HG02678 (cell line): Measurements from ENCODE around the gene FXN.
"Not testable (repeated sequence)": the region's sequence is repeated elsewhere in the genome, so short reads cannot be mapped to it uniquely, and the experiment has no call there.

Experiments
- ATAC-seq: cut with Tn5 transposase; IDR thresholded peaks from one replicate; pipeline ENCODE4 v1.9.1; 2021; ENCODE audit warnings: mild to moderate bottlenecking, moderate library complexity; ENCODE audit not compliant: unreplicated experiment

FXN gene

GRCh38 chr9:69035438-69036308, at the start of gene FXN:
FXN (plus strand) TSS chr9:69035752; CDS start chr9:69035783, 31 bp downstream.
- ATAC-seq: peak; percentile 95

- ATAC-seq: not testable (repeated sequence)
Observed at GRCh38 chr9:68986949-68987348, 48.6 kb upstream of the FXN start.

- ATAC-seq: no peak
Observed at GRCh38 chr9:68991457-68991856, 44.1 kb upstream of the FXN start.

- no peak for ATAC-seq
Observed at GRCh38 chr9:68995776-68996175, 39.8 kb upstream of the FXN start.

GRCh38 chr9:68996462-68996861, 39.1 kb upstream of the FXN start:
- ATAC-seq: no peak

GRCh38 chr9:68997666-68998065, 37.9 kb upstream of the FXN start:
- ATAC-seq: no peak

GRCh38 chr9:68998385-68998784, 37.2 kb upstream of the FXN start:
- ATAC-seq: no peak

GRCh38 chr9:68998812-68999211, 36.7 kb upstream of the FXN start:
- peak; percentile 33 for ATAC-seq

- peak; percentile 78 for ATAC-seq
Observed at GRCh38 chr9:68999393-69000105, 36.0 kb upstream of the FXN start.

GRCh38 chr9:69001921-69002320, 33.6 kb upstream of the FXN start:
- no peak for ATAC-seq

GRCh38 chr9:69003051-69003450, 32.5 kb upstream of the FXN start:
- ATAC-seq: no peak

GRCh38 chr9:69004836-69005235, 30.7 kb upstream of the FXN start:
- ATAC-seq: no peak

GRCh38 chr9:69009708-69010107, 25.8 kb upstream of the FXN start:
- ATAC-seq: no peak

- ATAC-seq: peak; percentile 62
Observed at GRCh38 chr9:69012696-69013381, 22.7 kb upstream of the FXN start.

- no peak for ATAC-seq
Observed at GRCh38 chr9:69013382-69013727, 22.2 kb upstream of the FXN start.

- ATAC-seq: no peak
Observed at GRCh38 chr9:69014013-69014412, 21.5 kb upstream of the FXN start, which contains the start of gene PRKACG. PRKACG (minus strand) TSS chr9:69014113; CDS start chr9:69014092, 21 bp downstream.

- ATAC-seq: no peak
Observed at GRCh38 chr9:69016191-69017096, 19.1 kb upstream of the FXN start.

GRCh38 chr9:69018737-69019136, 16.8 kb upstream of the FXN start:
- no peak for ATAC-seq

GRCh38 chr9:69019808-69020207, 15.7 kb upstream of the FXN start:
- no peak for ATAC-seq

- ATAC-seq: no peak
Observed at GRCh38 chr9:69020301-69021145, 15.0 kb upstream of the FXN start.
